Fibroblast of pulmonary artery (primary cell): ENCODE data around the gene CELA3B.
"Not testable (repeated sequence)": the region's sequence is repeated elsewhere in the genome, so short reads cannot be mapped to it uniquely, and the experiment has no call there.

ENCODE experiments used
- DNase-seq: peaks from one replicate; pipeline ENCODE4 v3.0.0-alpha.2; 2010; ENCODE audit warnings: low read depth
- H3K4me3 ChIP-seq: replicated peaks from 2 replicates; pipeline ENCODE4 v1.5.1; 2011; ENCODE audit warnings: low read depth, mild to moderate bottlenecking, control low read depth, low read length, moderate library complexity
- CTCF ChIP-seq: IDR thresholded peaks from 2 replicates; pipeline ENCODE4 v1.5.1; 2011; ENCODE audit warnings: mild to moderate bottlenecking, control low read depth, low read length, inconsistent platforms; ENCODE audit errors: missing control alignments

Gene CELA3B

DNA sequence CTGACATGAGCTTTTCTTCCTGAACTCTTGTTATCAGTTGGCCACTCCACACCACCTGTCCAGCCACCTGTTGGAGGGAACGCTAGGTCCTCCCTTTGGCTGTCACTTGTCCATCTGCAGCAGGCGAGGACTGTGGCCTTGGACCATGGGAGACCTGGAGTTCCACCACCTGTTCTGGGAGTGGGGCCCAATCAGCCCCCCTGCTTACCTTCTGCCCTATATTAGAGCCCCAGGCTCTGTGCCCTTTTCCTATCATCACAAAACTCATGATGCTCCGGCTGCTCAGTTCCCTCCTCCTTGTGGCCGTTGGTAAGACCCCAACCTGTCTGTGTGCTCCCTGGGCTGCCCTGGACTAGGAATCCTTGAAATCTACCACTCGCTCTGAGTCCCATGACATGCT lies 24.6 kb downstream of the CELA3B start, which contains the start of gene CELA3A:
TSS of gene CELA3A (plus strand) at position 249 of the 400 bp plus-strand sequence. CDS start at position 267, 18 bp downstream.
- H3K4me3 ChIP-seq, result no peak within 1 kb of the TSS
- DNase-seq, result no peak
- TF ChIP-seq CTCF, result no peak

DNA sequence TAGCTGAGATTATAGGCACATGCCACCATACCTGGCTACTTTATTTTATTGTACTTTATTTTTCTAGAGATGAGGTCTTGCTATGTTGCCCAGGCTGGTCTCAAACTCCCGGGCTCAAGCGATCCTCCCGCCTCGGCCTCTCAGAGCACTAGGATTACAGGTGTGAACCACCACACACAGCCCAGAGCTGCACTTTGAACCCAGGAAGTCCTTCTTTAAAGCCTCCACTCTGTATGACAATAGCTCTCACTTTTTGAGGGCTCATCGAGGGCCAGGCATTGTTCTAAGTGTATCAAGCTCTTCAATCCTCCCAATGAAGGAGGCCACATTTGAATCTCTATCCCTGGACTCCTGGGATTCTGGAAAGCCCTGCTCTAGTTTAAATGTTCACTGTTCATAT lies 25.6 kb downstream of the CELA3B start:
- DNase-seq, H3K4me3 ChIP-seq: not testable (repeated sequence)

DNA sequence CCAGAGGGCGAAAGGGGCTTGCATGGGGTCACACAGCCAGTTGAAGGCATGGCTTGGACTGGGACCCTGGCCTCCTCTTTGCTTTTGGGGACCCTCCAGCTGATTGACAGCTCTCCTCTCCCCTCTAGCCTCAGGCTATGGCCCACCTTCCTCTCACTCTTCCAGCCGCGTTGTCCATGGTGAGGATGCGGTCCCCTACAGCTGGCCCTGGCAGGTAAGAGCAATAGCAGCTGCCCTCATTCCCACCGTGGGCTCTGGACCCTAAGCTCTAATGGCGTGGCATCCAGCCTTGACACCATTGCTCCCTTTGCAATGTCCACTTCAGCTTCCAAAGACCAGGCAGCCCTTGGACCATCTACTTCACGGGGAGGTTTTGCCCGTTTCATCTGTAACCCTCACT lies 26.1 kb downstream of the CELA3B start:
- not testable (repeated sequence) for DNase-seq, H3K4me3 ChIP-seq

DNA sequence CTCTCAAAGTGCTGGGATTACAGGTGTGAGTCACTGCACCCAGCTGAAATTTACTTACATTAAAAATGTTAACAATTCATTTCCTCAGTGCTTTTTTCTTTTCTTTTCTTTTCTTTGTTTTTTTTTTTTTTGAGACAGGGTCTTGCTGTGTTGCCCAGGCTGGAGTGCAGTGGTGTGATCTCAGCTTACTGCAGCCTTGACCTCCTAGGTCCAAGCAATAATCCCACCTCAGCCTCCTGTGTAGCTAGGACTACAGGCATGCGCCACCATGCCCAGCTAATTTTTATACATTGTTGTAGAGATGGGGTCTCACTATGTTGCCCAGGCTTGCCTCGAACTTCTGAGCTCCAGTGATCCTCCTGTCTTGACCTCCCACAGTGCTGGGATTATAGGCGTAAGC lies 27.1 kb downstream of the CELA3B start:
- H3K4me3 ChIP-seq, DNase-seq: not testable (repeated sequence)

- peak; percentile 58 for DNase-seq
- TF ChIP-seq CTCF, result peak; percentile 37
- not testable (repeated sequence) for H3K4me3 ChIP-seq
Measured at GRCh38 chr1:22005261-22006149, 28.7 kb downstream of the CELA3B start.

DNA sequence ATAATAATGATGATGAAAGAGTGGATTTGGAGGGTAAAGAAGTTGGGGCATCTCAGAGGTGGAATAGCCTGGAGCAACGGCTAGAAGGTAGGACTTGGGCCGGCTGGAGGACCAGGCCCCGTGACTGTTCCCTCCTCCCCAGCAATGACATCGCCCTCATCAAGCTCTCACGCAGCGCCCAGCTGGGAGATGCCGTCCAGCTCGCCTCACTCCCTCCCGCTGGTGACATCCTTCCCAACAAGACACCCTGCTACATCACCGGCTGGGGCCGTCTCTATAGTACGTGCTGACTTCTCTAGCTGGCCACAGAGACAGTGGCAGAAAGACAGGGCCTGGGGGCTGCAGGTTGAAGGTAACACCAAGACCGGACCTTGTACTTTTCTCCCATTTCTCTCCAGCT lies 29.9 kb downstream of the CELA3B start:
- not testable (repeated sequence) for DNase-seq

DNA sequence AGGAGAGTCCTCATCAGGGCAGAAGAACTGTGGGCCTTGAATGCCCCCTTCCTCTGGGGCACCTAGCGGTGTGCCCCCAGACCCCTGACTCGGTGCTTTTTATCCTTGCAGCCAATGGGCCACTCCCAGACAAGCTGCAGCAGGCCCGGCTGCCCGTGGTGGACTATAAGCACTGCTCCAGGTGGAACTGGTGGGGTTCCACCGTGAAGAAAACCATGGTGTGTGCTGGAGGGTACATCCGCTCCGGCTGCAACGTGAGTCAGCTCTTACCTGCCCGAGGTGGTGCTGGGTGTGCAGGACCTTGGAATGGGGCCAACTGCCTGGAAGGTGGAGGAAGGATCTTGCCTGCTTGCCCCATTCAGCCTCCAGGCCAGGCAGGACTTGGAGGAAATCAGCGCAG lies 30.4 kb downstream of the CELA3B start:
- DNase-seq, H3K4me3 ChIP-seq: not testable (repeated sequence)

More for the DNA sequence above, 29.9 kb downstream of the CELA3B start:
- H3K4me3 ChIP-seq, result not testable (repeated sequence)

DNA sequence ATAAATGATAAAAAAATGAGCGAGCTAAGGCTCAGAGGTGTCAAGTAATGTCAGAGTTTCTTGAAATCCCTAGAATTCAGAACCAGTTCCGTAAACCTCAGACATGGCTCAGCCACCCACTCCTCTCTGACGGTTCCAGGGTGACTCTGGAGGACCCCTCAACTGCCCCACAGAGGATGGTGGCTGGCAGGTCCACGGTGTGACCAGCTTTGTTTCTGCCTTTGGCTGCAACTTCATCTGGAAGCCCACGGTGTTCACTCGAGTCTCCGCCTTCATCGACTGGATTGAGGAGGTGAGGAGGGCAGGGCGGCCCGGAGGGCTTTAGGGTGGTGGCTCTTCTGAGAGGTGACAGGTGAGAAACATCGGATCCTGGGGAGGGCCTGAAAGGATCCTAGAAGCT lies 32.7 kb downstream of the CELA3B start:
- not testable (repeated sequence) for H3K4me3 ChIP-seq, DNase-seq

DNA sequence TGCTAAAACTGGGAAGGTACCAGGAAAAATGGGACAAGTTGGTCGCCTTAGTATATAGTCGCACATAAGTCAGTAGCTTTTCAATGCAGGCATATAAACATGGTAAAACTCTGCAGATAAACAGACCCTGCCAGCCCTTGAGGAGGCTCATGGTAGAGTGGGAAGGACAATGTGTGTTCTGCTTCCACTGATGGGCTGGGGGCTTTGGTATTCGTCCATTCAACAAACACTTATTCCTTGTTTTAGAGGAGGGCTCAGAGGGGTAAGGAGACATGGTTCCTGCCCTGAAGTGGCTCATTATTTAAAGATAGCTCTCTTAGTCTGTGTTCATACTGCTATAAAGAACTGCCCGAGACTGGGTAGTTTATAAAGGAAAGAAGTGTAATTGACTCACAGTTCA lies 35.9 kb downstream of the CELA3B start:
- not testable (repeated sequence) for H3K4me3 ChIP-seq, DNase-seq

GRCh38 chr1:22014575-22015206 lies 37.9 kb downstream of the CELA3B start:
- H3K4me3 ChIP-seq, DNase-seq: not testable (repeated sequence)

- peak; percentile 63 for TF ChIP-seq CTCF
- H3K4me3 ChIP-seq, result no peak overlapping the region
- DNase-seq, result peak; percentile 91
Measured at GRCh38 chr1:22018583-22019559, 42.0 kb downstream of the CELA3B start.
